ENCODE results near the gene ESR2.
A peak's percentile ranks its signal among the peaks of the same experiment; 100 is the strongest.
"Not testable (repeated sequence)": the region's sequence is repeated elsewhere in the genome, so short reads cannot be mapped to it uniquely, and the experiment has no call there.

Gene ESR2

DNA sequence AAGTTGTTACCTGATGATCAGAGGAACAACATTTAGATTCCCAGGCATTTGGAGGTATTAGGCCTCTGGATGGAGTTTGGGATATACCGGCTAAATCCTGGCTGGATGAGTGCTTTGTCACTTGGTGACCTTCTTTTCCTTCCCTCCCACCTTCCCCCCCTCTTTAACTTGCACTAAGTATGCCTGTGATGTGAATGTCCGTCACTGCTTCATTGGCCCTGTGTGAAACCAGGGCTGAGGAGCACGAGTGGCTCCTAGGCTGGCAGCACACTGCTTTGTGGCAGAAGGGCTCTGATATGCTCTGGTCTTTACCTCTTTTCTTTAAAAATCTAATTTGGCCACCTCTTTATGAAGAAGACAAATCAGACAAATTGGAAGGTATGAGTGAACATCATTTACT lies 95.7 kb downstream of the ESR2 start:
- DNase-seq = no peak

DNA sequence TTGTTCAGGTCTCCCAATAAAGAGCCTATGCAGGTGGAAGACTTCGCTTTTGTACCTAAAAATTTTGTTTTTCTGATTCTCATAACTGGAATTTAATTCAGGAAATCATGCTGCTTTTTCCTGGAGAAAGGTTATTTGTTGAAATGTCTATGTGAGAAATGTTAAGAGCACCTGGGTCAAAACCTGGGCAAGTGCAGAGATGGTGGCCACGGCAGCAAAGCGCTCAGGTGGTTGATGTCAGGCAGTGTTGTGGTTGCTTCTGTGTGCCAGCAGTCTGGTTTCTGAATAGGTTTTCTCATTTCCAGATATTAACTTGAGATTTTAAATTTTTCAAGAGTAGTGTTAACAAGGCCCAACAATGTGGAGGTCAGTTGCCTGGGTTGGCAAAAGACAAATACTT lies 96.2 kb downstream of the ESR2 start:
- no peak for DNase-seq

DNA sequence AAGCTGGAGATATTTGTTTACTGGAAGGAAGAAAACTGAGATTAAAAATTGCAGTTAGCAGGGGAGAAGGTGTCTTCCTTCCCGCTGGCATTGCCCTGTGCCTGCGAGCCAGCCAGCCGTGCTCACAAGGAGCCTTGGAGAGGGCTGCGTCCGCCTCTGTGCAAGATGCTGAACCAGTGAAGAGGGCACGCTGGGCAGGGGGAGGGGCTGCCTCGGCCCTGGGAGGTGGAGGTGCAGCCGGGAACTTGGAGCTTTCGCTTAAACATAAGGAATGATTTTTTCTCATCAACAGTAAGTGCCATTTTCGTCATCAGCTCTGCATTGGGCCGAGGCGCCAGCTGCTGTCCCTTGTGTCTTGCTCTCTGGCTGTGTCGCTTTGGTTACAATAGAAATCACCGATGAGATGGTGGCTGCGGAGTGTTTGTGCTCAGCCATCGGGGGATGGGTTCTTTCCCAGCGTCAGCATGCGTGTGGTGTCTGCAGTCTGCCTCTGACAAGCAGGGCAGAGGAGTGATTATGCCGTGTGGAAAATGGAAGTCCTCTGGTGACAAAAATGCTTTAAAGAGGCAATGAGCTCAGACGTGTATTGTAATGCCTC lies 97.3 kb downstream of the ESR2 start:
- peak; percentile 30 to 93 (median 73) for DNase-seq

DNA sequence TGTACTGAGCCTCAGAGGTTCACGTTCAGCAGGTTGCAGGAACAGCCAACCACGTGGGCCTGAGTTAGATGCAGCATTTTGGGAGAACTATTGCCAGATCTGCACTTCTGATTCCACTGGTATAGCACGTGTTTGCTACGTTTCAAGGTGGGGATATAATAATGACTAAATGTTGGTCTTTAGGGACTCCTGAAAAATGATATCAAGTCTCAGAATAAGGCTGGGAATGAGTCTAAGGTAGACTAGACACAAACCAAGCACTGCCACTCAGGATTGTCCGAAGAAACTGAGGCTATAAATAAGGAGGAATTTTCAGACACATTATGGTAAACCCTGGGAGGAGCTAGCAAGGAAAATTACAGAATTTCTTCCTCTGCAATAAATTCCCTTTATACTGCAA lies 98.1 kb downstream of the ESR2 start:
- DNase-seq = no peak

DNA sequence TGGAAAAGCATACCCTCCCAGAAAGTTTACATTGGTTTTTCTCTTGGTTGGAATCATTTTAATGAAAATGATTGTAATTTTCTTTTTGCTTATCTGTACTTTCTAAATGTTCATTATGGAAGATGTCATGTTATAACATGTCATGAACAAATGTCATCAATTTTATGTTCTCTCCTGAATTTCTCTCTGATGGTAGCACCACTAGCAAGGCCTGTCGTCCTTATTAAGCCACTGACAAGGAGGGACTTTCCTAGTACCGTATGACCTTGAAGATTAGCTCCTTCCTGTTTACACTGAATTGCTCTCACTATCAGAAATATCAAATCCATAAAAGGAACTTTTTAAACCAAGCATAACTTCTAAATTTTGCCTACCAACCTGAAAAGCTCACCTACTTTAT lies 99.0 kb downstream of the ESR2 start:
- DNase-seq = no peak

DNA sequence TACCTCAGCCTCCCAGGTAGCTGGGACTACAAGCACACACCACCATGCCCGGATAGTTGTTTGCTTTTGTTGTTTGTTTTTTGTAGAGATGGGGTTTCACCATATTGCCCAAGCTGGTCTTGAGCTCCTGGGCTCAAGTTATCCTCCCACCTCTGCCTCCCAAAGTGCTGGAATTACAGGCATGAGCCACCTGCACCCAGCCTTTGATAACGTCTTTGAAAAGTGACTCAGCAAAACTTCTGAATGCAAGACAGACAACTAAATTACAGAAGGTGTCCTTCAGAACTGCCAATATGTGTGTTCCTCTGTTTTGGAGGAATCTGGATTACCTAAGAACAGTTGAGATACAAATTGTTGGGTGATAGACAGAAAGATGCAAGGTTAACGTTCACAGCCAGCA lies 99.8 kb downstream of the ESR2 start:
- DNase-seq = no peak

DNA sequence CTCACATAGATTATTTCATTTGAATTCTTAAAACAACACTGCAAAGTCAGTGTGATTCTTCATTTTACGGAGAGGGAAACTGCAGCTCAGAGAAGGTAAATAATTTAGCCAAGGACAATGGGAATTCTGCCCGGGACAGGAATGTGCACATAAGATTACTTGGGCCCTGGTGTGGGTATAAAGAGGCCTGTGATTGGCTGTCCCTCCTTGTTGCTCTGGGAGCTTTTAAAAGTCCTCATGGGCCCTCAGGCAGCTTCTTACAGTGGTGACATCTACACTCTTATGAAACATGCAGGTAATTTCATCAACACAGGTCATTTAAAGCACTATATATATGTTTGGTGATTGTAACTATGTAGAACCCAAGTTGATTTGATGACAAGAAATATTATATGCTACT lies 100.3 kb downstream of the ESR2 start:
- DNase-seq = no peak

DNA sequence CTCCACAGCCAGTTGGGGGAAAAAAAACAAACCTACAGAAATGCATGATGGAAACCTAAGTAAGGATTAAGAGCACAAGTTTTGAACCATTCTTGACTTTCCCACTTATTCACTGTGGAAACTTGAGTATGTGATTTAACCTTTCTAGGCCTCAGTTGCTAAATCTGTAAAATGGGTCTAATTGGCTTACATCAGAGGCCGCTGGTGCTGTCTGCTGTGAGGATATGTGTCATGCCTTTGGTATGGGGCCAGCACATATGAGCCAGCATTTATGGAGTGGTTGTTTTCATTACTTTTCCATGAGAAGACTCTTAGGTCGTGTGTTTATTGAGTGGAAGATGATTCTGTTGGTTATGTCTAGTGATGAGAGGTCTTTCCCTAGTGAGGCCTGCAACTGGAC lies 102.4 kb downstream of the ESR2 start:
- no peak for DNase-seq

DNA sequence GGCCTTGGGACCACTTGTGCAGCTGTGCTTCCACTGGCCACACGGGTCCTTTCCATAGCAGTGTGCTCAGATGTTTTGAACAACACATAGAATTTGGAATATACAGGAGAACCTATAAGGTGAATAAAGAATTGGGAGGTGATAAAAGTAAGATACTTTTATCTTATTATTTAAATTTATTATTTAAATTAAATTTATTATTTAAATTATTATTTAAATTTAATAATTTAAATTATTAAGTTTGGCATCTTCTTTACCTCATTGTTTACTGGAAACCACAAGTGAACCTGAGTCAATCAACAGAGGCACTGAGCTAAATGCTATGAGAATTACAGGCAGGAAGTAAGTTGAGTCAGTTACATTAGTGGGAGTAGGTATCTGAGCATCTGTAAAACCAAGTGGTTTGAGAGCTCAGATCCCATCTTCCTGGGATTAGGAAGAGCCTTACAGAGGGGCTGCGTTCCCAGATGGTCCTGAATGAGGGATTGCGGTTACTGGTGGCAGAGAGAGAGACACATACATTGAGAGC lies 103.1 kb downstream of the ESR2 start:
- no peak for DNase-seq

DNA sequence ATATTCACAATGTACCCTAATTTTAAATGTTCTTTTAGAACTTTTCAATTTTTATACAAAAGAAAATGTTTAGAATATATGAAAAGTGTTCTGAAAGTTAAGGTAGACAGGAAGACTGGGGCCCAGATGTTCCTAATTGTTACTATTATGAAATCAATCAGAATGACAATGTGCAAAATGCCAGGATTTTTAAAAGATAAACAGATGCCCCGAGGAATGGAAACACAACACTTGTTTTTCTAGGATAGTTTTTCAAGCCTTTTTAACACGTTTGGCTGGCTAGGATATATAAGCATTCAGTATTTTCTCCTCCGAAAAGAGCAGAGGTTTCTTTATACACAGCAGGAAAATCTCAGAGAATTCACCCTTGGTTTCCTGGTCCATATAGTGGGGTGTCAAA lies 106.8 kb downstream of the ESR2 start:
- no peak for DNase-seq

DNA sequence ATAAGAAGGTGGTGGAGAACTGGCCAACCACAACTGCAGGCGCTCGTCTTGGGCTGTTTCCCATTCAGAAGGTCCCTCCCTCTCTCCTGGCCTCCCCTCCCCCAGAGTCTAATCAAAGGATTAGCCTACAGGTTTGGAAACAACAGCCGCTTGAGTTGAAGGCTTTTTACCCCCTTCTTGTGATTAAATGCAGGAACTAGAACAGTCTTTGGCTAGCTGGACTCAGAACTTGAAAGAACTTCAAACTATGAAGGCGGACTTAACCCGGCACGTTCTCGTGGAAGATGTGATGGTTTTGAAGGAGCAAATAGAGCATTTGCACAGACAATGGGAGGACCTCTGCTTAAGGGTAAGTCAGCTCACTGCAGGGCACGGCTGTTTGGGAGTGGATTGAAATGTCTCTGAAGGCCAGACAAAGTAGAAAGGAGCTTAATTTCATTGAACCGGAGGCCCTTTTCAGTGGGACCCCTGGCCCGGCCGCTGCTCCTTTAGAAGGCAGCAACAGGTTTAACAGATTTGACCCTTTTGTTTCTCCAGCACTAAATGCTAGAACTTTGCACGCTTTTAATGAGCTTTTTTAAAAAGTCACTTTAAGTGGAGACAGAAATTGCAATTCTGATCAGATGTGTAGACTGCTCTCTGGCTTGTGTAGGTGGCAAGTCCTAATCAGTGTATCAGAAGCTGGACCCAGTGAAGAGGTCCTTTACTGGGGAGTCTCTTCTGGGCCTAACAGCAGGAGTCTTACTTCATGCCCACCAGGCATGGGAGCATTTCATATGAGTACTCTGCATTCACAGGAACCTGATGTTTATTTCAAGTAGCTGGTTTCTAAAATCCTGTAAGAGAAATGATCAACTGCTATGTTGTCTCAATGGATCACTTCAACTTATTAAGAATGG lies 107.7 kb downstream of the ESR2 start:
- no peak for DNase-seq

DNA sequence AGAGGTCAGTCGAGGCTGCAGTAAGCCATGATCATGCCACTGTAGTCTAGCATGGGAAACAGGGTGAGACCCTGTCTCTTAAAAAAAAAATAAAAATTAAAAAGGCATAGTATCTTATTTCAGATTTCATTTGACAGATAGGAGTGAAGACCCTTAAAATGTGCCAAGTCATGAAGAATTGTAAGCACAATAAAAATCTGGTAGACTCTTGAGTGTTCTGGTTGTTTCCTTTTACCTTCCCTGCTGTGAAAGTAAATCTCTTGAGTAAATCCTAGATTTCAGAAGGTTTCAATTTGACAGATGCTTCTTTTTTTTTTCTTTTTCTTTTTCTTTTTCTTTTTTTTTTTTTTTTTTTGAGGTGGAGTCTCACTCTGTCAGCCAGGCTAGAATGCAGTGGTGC lies 109.0 kb downstream of the ESR2 start:
- DNase-seq = no peak

DNA sequence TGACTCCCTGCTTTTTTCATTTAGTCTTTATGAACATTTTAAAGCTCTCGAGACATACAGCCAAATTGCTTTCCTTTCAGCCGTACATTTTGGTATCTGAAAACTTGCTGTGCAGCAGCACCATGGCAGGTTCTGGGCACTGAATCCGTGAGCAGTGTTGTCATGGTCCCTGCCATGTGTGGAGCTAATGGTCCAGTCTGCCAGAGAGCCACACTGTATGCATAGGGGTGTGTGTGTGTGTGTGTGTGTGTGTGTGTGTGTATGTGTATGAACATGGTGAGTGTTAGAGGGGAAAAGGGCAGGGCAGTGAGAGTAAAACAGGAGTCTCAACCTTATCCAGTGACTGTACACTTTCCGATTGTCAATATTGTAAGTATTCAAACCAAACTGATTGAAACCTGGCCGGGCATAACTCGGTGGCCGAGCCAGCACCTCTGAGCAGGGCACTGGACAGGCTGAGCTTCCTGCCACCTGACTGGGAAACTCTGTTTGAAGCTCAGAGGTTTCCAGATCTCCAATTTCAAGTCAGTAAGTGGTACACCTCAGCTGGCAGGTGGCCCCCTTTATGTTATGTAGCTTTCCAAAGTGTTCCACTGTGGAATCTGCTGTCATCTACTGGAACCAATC lies 110.0 kb downstream of the ESR2 start:
- DNase-seq = no peak

DNA sequence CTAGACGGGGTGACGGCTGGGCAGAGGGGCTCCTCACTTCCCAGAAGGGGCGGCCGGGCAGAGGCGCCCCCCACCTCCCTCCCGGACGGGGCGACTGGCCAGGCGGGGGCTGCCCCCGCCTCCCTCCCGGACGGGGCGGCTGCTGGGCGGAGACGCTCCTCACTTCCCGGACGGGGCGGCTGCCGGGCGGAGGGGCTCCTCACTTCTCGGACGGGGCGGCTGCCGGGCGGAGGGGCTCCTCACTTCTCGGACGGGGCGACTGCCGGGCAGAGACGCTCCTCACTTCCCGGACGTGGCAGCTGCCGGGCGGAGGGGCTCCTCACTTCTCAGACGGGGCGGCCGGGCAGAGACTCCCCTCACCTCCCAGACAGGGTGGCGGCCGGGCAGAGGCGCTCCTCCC lies 111.3 kb downstream of the ESR2 start:
- not testable (repeated sequence) for DNase-seq

DNA sequence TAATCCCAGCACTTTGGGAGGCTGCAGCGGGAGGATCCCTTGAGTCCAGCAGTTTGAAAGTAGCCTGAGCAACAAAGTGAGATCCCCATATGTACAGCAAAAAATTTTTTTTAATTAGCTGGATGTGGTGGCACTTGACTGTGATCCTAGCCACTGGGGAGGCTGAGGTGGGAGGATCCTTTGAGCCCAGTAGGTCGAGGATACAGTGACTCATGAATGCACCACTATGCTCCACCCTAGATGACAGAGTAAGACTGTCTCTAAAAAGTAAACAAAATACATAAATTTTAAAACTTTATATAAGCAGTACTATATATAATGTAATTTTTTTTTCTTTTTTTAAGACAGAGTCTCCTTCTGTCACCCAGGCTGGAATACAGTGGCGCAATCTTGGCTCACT lies 115.4 kb downstream of the ESR2 start:
- DNase-seq = no peak

DNA sequence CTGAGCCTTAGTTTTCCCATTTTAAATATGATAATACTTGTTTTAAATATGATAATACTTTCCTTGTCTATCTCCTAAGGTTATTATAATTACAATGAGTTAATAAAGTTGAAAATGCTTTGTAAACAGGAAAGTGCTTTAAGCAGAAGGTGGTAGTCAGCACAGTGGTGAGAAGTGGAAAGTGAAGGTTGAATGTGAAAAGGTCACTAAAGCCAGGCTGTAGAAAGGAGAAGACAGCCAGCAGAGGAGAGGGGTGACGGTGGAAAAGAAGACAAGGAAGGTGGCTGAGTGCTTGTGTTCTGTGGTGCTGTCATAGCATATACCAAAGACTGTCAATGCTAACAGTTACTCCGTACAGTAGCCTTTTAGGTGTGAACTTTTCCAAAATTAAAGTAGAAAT lies 117.8 kb downstream of the ESR2 start:
- no peak for DNase-seq

DNA sequence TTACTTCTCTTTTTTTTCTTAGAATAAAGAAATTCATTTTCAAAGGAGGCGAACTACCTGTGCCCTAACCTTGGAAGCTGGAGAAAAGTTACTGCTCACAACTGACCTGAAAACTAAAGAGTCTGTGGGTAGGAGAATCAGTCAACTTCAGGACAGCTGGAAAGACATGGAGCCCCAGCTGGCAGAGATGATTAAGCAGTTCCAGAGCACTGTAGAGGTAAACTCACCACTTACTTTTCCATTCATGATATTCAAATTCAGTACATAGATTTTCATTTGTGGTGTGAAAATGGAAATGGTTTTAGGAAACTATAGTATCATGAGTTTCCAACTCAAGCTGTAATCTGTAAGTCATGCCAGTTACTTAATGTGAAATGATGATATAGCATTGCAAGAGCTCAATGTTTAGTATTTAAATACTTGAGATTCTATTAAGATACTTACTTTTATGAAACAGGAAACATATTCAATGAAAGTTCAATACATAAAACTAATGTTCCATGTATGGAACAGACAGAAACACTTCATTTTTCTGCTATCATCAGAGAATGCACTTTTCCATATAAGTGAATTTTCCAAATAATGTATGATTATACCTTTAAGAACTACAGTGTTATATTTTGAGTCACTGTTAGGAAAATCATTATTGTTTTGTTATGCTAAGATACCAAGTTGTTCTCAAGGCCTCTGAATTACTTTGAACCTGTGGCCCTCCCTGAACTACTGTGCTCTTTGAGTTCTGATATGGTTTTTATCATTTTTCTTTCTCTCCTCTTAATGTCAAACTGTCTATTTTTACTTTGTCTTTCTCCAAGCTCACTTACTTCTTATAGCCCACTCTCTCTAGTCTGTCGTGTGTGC lies 119.0 kb downstream of the ESR2 start:
- no peak for DNase-seq

DNA sequence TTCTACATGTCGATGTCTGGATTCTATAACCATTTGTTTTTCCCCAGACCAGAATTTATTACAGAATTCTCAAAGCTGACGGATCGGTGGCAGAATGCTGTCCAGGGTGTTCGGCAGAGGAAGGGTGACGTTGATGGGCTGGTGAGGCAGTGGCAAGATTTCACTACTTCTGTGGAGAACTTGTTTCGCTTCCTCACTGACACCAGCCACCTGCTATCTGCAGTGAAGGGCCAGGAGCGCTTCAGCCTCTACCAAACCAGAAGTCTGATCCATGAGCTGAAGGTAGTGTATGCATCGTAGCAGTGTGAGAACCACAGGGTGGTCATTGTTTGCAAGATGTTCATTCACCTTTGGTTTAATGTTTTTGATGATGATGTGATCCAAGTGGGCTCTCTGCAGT lies 124.0 kb downstream of the ESR2 start:
- DNase-seq = no peak

DNA sequence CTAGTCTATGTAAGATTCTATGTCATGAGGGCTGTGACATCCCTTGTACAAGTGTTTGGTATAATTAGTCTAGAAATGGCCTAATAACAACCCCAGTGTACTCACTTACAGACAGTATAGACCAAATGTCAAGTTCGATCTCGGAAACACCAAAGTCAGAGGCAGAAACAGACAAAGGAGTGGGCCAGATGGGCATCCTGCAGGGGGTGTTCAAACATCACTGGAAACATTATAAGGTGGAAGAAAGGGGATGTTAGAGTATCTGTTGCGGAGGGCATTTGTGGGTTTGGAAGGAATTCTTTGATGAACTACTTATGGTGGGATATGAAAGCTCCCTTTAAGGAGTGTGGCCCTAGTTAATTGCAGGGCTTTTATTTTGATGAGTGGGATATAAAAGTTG lies 134.6 kb downstream of the ESR2 start:
- DNase-seq = no peak

DNA sequence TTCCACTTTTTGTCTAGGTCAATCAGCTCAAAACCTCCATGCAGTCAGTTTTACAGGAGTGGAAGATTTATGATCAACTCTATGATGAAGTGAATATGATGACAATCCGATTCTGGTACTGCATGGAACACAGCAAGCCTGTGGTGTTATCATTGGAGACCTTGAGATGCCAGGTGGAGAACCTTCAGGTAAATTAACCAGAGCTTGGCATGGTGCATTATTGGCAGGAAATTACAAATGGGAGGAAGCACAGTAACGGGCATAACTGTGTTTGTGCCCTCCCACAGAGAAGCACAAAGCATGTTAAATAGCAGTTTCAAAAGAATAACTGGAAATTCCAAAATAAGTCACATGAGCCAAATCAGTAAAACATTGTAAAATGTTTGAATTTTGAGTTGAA lies 135.6 kb downstream of the ESR2 start:
- no peak for DNase-seq

DNA sequence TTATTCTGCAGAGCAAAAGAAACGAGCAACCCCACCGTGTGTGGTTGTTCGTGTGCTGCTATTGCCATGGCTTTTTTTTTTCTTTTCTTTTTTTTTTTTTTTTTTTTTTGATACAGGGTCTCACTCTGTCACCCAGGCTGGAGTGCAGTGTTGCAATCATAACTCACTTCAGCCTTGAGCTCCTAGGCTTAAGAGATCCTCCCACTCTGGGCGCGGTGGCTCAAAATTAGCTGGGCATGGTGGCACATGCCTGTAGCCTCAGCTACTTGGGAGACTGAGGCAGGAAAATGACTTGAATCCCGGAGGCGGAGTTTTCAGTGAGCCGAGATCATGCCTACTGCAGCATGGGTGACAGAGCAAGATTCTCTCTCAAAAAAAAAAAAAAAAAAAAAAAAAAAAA lies 144.2 kb downstream of the ESR2 start:
- DNase-seq = no peak
